ENCODE measurements around the gene NFATC4. TPM values are rescaled to one million over a fixed set of nuclear protein-coding genes. Genes with fewer than 3 reads are reported as not detected.
"Not testable (repeated sequence)": the region's sequence is repeated elsewhere in the genome, so short reads cannot be mapped to it uniquely, and the experiment has no call there.

NFATC4 gene
- total RNA-seq, 1 donor from 2014 or later, result 37.0 TPM

DNA sequence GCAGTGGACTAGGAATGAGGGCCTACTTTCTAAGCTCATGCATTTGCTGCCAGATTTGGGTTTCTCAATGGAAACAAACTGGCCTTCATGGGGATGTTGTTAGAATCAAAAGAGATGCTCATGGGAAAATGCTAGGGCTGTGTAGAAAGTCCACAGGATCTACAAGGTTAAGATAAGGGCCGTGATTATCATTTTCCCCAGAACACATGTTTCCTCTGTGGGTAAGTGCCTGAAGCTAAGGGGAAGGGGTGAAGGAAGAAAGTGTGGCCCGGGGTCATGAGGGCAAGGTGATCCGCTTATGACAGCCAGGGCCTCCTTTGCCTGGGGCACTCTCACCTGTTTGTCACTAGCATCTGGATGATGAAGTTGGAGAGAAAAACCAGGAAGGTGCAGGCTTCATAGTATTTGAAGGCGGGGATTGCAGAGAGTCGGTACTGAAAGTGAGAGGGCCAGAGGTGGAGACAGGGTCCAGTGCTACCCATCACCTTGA lies 42.9 kb upstream of the NFATC4 start:
- no peak for DNase-seq
- Histone ChIP-seq H3K9me3 (no peaks in the 10 kb centered on the region), H3K36me3 (peaks cover 9% of the 10 kb centered on the region), H3K4me1 (peaks cover 27% of the 10 kb centered on the region), H3K27me3 (ENCODE audit: low read depth) (no peaks in the 10 kb centered on the region), H3K4me3 (no peak overlapping the region), H3K27ac (no peak overlapping the region)
- TF ChIP-seq, protein P1, sequence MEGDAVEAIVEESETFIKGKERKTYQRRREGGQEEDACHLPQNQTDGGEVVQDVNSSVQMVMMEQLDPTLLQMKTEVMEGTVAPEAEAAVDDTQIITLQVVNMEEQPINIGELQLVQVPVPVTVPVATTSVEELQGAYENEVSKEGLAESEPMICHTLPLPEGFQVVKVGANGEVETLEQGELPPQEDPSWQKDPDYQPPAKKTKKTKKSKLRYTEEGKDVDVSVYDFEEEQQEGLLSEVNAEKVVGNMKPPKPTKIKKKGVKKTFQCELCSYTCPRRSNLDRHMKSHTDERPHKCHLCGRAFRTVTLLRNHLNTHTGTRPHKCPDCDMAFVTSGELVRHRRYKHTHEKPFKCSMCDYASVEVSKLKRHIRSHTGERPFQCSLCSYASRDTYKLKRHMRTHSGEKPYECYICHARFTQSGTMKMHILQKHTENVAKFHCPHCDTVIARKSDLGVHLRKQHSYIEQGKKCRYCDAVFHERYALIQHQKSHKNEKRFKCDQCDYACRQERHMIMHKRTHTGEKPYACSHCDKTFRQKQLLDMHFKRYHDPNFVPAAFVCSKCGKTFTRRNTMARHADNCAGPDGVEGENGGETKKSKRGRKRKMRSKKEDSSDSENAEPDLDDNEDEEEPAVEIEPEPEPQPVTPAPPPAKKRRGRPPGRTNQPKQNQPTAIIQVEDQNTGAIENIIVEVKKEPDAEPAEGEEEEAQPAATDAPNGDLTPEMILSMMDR (IDR thresholded peaks at IDR 0.05), result no peak
- intact Hi-C loops (cut with DNase I), result loop anchor here (5.0 kb wide), 1 partner anchor 112 kb away; no protein-coding TSS in a partner anchor
- no peak for ATAC-seq

DNA sequence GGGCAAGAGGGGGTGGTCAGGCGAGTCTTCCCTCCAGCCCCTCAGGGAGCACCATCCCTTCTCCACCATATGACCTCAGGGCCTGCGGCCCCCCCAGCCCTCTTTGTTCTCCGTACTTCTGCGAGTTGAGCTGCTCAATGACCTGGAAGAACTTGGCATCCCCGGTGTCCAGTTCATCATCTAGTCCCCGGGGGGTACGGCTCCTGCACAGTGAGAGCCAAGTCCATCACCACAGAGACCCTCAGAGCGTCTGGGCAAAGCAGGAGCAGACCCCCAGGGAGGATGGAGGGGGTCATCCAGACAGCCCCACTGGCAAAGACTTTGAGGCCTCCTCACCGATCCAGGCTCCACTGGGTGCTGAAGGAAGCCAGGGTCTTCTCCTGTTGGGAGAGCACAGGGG lies 42.0 kb upstream of the NFATC4 start:
- intact Hi-C loops (cut with DNase I), result loop anchor here (5.0 kb wide), 1 partner anchor 111 kb away; no protein-coding TSS in a partner anchor
- Histone ChIP-seq H3K36me3 (peaks cover 12% of the 10 kb centered on the region), H3K27ac (no peak overlapping the region), H3K4me1 (peaks cover 32% of the 10 kb centered on the region), H3K27me3 (ENCODE audit: low read depth) (no peaks in the 10 kb centered on the region), H3K9me3 (no peaks in the 10 kb centered on the region), H3K4me3 (no peak overlapping the region)
- TF ChIP-seq, protein P1 (IDR thresholded peaks at IDR 0.05), result no peak
- no peak for ATAC-seq
- DNase-seq, result peak; percentile 23

DNA sequence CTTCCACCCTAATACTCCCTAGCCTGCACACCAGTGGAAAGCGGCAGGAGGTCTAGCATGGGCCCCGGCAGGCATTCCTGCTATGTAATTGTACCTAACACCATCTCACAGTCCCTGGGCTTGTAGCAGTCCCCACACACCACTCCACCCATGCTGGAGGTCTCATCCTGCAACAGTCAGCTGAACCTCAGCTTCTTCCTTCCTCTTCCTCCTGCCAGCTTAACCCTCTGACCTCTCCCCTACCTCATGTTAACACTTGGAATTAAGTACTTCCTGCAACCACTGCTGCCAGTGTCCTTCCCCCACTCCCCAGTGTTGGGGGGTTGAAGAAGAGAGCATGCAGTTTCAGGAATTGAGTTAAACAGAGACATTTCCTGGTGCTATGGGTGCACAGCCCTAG lies 40.7 kb upstream of the NFATC4 start:
- TF ChIP-seq, protein P1 (IDR thresholded peaks at IDR 0.05), result no peak
- Histone ChIP-seq H3K27ac (no peak overlapping the region), H3K9me3 (no peaks in the 10 kb centered on the region), H3K4me3 (no peak overlapping the region), H3K4me1 (peaks cover 42% of the 10 kb centered on the region), H3K36me3 (peaks cover 12% of the 10 kb centered on the region), H3K27me3 (ENCODE audit: low read depth) (no peaks in the 10 kb centered on the region)
- intact Hi-C loops (cut with DNase I), result loop anchor here (5.0 kb wide), 1 partner anchor 110 kb away; no protein-coding TSS in a partner anchor
- DNase-seq (peak; percentile 45), ATAC-seq (no peak)

DNA sequence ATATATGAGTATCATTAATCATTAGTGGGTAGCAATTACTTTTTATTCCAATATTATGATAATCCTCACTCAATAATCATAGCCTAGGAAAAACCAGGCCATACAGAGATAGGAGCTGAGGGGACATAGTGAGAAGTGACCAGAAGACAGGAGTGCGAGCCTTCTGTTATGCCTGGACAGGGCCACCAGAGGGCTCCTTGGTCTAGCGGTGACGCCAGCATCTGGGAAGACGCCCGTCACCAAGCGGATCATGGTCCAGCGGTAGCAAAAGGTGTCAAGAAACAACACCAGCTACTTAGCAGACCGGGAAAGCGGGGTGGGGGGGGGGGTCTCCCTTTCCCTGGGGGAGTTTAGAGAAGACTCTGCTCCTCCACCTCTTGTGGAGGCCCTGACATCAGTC lies 40.1 kb upstream of the NFATC4 start:
- not testable (repeated sequence) for ATAC-seq; H3K27me3 ChIP-seq (ENCODE audit: low read depth); H3K27ac ChIP-seq; H3K9me3 ChIP-seq; H3K4me3 ChIP-seq
- H3K4me1 ChIP-seq, result peaks cover 48% of the 10 kb centered on the region
- intact Hi-C loops (cut with DNase I), result loop anchor here (5.0 kb wide), 1 partner anchor 109 kb away; no protein-coding TSS in a partner anchor
- H3K36me3 ChIP-seq, result peaks cover 12% of the 10 kb centered on the region
- TF ChIP-seq, protein P1 (IDR thresholded peaks at IDR 0.05), result peak; percentile 63
- peak; percentile 74 for DNase-seq

DNA sequence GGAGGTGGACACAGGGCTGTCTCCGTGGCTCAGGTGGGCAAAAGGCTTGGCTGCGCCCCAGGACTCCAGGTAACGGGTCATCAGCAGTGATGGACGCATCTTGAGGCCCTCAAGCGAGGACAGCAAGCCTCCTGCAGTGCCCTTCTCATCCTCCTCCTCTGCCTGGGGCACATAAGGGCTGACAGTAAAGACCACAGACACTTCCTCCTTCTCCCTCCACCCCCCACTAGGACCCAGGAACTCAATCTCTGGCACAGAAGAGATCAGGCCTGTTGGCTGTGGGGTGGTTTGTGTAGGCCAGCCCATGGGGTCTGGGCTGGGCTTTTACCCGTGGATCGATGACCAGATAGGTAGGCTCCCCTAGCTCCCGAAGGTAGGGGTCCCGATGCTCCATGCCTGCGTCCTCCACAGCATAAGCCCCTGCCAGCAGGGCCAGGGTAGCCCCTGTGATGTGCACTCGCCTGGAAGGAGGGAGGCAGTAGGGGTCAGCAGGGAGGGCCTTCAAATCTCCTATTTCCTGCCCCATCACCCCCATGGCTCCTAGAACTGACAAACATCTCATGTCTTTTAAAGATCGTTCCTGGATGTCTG lies 38.8 kb upstream of the NFATC4 start:
- peaks cover 60% of the 10 kb centered on the region for H3K4me1 ChIP-seq
- no peaks in the 10 kb centered on the region for H3K9me3 ChIP-seq
- no peak overlapping the region for H3K4me3 ChIP-seq
- peaks cover 12% of the 10 kb centered on the region for H3K36me3 ChIP-seq
- DNase-seq, result no peak
- H3K27me3 ChIP-seq (ENCODE audit: low read depth), result peaks cover under 1% of the 10 kb centered on the region
- no peak for ATAC-seq
- peak overlapping the region; percentile 60 for H3K27ac ChIP-seq
- TF ChIP-seq, protein P1 (IDR thresholded peaks at IDR 0.05), result no peak
- intact Hi-C loops (cut with DNase I), result loop anchor here (5.0 kb wide), 1 partner anchor 108 kb away; no protein-coding TSS in a partner anchor

All from lower lobe of right lung (tissue), 2 donors.